AG08395 (cell line): Measurements from ENCODE around the gene KRTAP20-3.

ENCODE experiments used
- DNase-seq: peaks from one replicate; pipeline ENCODE4 v3.0.0; 2012; ENCODE audit warnings: mixed read lengths, low spot score

Gene KRTAP20-3

DNA sequence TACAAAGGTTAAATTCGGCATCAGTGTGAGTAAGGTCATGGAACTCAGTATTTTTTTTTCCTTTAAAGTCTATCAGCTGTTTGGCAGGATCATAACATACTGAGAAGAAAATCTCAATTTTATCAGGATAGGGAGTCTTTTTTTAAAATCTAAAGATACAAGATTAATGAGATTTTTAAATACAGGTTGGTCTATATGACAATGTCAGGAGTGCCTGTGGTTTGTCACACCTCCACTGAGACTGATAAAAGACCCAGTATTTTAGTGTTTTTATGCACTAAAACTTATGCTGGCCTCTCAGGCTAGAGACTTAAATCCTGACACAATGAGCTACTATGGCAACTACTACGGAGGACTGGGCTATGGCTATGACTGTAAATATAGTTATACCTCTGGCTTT, at the start of gene KRTAP20-3:
TSS of gene KRTAP20-3 (plus strand) at position 301 of the 400 bp plus-strand sequence.
- DNase-seq = no peak

DNA sequence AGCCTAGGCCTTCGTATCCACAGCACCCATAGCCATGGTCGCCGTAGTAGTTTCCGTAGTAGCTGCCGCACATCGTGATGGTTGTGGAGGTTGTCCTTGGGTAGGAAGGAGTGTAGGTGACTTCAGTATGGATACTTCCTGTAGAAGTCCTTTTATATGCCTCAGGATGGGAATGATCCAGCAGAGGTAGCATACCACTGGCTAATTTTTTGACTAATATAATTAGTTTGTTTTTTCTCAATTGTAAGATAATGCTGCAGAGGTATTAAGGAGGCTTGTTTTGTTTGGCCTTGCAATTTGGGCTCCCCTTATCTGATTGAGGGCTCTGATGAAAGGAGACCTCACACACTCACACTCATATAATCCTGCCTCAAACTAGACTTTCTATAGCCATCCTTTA, 43.9 kb upstream of the KRTAP20-3 start, which contains the start of gene KRTAP6-2:
TSS of gene KRTAP6-2 (minus strand) at position 101 of the 400 bp plus-strand sequence. CDS start at position 73, 28 bp downstream.
- no peak for DNase-seq

DNA sequence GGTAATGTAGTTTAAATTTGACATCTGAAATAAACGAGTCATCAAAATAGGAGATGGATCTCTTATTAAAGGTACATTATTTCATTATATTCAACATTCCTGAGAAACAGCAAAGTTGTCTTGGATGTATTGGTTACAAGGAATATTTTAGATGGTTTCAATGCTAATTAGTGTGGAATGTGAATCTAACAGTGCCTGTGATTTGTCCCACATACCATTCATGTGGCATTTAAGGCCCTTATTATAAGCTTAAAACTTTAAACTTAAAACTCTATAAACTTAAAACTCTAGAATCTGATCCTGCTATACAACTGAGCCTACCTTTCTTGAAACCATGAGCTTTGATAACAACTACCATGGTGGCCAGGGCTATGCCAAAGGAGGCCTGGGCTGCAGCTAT, 41.9 kb upstream of the KRTAP20-3 start, which contains the start of gene KRTAP22-1:
TSS of gene KRTAP22-1 (plus strand) at position 301 of the 400 bp plus-strand sequence.
- no peak for DNase-seq

DNA sequence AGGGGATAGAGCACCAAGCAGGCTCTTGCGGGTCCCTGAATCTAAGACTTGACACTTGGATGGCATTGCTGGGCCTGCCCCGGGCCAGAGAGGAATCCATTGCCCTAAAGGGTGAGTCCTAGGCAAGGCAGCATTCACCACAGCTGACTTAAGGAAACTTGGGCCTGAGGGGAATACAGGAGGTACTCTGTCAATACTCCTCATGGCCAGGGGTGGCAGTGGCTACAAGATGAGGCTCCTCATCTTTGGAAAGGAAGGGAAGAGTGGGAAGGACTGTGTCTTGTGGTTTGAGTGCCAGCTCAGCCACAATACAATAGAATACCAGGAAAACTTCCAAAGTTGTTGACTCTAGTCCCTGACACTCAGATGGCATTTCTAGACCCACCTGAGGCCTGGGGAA, 36.7 kb upstream of the KRTAP20-3 start:
- no peak for DNase-seq

DNA sequence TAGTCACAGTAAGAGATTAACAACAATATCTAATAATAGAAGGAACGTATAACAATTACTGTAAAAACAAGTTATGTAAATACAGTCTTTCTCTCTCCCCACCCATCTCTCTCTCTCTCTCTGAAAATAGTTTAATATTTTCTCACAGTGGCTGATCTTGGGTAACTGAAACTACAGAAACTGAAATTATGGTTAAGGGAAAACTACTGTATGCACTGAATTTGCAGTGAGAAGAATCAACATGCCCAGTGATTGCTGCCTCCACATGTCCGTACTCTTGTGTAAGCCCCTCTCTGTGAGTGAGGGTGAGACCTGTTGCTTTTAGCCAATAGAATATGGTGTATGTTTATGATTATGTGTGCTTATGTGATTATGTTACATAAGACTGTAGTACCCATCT, 30.5 kb upstream of the KRTAP20-3 start:
- DNase-seq = no peak

DNA sequence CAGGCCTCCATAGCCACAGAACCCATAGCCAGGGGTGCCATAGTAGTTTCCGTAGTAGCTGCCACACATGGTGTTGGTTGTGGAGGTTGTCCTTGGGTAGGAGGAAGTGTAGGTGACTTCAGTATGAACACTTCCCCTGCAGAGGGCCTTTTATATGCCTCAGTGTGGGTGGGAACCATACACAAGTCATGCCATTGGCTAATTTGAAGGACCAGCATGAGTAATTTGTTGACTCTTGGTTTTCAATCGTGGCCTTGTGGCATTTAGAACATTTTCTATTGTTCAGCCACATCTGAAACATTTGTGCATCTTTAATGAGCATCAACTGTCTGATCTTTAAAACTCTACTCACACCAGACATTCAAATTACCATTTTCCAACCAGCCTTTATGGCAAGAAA, 28.8 kb upstream of the KRTAP20-3 start, which contains the start of gene KRTAP6-1:
TSS of gene KRTAP6-1 (minus strand) at position 95 of the 400 bp plus-strand sequence. CDS start at position 69, 26 bp downstream.
- no peak for DNase-seq

DNA sequence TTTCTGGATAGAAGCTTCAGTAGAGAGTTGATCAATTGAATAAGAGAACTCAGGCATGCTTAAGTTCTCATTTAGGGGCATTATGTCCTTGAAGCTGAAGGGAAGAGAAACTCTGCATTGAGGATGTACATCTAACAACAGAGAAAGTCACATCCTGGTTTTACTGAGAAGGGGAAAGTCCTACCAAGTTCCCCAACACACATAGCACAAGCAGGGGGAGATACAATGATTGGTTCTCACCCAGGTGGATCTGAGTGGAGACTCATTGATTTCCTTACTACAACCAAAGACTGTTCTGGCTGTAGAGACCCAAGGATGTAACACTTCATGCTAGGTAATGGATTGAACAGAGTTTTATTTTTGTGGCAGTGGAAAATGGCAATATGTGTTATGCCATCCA, 27.5 kb upstream of the KRTAP20-3 start:
- DNase-seq = no peak

DNA sequence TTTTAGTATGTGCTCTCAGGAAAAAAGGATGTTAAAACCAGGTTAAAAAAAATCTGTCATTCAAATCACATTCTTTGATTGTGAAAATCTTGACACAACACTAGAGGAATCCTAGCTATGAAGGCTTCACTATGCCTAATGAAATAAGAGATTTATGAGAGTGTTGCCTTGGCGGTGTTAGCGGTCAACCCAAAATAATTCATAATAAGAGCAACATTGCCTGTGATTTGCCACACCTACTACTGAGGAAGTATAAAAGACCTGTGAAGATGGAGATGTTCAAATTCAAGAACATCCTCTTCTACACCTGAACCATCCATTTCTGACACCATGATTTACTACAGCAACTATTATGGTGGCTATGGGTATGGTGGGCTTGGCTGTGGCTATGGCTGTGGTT, 26.5 kb upstream of the KRTAP20-3 start, which contains the start of gene KRTAP20-1:
TSS of gene KRTAP20-1 (plus strand) at position 301 of the 400 bp plus-strand sequence. CDS start at position 331, 30 bp downstream.
- DNase-seq = no peak

DNA sequence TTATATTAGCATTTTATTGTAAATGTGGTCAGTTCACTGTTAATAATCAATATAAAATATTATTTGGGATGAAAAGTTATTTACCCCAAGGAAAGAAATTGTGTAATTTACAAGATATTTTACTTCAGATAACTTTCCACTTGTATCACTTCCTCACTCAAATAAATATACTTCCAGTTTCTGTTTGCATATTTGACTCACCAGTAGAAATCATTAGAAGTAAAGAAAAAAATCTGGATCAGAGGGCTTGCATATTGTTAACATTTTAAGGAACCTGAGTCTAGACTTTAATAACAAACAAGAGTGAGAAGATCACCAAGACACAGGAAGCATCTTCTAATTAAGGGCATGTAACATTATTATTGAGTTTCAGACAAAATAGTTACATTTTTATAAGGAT, 22.6 kb upstream of the KRTAP20-3 start:
- no peak for DNase-seq

DNA sequence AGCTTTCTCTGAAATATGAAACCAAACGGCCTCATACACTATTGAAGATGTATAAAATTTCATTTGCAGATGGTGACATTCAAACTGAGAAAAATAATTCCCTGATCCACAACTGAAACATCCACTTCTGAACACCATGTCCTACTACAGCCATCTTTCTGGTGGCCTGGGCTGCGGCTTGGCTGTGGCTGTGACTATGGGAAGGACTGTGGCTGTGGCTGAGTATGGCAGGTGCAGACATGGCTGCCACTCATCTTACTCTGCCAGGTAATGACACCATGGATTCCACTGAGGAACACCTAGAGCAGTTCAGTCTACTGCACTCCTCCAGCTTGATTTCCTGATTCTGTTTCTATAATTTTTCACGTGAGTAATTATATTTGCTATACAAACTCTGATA, 22.1 kb upstream of the KRTAP20-3 start, which contains the start of gene KRTAP20-4:
TSS of gene KRTAP20-4 (plus strand) at position 106 of the 400 bp plus-strand sequence.
- no peak for DNase-seq

DNA sequence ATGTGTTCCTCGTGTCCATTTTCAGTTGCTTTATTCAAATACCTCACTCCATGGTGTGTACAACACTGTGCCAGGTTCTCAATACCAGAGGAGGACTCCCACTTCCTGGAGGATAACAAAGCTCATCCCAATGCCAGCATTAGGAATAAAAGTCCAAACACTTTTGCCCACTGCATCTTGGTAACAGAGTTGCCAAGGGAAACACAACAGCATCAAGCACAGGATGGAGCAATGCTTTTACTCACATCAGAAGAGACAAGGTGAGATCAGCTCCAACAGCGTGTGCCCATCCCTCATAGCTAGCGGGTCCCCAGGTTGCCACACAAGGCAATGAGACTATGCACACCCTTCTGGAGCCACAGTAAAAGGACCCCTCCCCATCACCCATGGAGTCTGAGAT, 19.3 kb upstream of the KRTAP20-3 start:
- DNase-seq = no peak

DNA sequence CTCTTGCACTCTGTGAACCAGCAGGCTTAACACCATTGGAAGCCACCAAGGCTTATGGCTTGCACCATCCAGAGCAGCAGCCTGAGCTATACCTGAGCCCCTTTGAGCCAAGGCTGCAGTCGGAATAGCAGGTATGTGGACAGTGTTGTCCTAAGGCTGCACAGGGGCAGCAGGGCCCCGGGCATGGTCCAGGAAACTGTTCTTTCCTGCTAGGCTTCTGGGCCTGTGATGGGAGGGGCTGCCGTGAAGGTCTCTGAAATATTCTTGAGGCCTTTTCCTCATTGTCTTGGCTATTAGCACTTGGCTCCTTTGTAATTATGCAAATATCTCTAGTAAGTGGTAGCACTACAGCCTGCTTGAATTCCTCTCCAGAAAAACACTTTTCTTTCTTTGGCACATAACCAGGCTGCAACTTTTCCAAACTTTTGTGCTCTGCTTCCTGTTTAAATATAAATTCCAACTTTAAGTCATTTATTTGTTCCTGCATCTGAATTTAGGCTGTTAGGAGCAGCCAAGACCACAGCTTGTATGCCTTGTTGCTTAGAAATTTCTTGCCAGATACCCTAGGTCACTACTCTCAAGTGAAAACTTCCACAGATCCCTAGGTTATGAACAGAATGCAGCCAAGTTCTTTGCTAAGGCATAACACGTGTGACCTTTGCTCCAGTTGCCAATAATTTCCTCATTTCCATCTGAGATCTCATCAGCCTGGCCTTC, 17.1 kb upstream of the KRTAP20-3 start:
- no peak for DNase-seq

DNA sequence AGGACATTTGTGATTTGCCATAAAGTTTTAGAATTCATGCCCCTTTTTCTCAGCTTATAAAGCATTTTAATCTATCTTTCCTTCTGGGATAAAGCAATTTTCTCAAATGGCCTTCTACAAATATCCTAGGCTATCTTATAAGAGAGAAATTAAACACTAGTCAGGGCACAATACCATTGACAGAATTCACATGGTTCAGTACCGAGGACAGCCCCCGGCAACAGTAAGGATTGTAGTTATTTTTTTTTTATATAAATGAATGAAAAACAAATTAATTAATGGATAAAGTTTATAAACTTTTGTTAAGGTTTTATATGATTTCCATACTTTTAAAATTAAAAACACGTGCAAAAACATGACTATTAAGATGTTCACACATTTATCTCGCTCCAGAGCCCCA, 14.6 kb upstream of the KRTAP20-3 start:
- no peak for DNase-seq

DNA sequence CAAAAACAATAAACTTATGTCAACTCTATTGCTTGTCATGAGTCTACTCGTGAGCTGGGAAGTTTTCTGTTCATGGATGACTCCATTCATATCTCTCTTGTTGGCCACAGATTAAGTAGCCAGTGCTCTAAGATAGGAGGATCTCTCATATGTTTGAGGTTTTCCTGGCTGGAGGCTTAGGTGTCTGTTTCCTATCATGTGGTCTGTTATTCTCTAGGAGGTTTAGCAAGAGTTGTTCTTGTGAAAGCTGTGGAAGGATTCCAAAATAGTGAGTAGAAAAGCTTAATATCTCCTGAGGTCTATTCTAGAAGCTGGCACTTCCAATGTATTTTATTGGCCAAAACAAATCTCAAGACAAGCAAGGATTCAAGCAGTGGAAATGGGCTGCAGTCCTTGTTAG, 13.5 kb upstream of the KRTAP20-3 start:
- no peak for DNase-seq

DNA sequence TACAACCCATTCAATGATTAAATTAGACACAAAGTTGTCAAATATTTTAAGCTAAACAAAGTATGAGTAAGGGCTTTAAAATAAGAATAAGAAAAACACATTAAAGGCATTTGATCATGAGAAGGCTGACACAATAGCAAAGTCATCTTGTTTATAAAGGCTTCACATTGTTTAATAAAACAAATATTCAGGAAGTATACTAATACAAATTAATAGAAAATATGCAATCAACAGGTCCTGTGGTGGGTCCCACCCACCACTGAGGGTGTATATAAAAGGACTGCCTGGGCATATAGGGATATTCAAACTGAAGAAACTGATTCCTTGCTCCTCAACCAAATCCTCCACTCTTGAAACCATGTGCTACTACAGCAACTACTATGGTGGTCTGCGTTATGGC, 7.8 kb upstream of the KRTAP20-3 start, which contains the start of gene KRTAP20-2:
TSS of gene KRTAP20-2 (plus strand) at position 301 of the 400 bp plus-strand sequence. CDS start at position 359, 58 bp downstream.
- DNase-seq = no peak

DNA sequence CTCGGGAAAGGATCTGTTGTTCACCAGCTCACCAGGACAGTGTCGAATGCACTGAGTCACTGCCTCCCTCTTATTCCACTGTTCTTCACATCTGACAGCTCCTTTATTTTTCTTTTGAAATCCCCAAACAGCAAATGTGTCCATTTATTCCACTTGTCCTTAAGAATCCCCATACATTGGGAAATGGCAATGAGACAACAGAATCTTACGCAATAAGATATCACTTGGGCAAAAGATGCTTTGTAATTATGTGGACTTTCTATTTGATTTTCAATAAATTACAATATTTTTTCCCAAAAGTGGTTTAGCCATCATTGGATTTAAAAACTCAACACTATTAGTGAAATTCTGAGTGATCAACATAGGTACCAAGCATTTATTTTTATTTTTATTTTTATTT, 4.0 kb upstream of the KRTAP20-3 start:
- DNase-seq = no peak

DNA sequence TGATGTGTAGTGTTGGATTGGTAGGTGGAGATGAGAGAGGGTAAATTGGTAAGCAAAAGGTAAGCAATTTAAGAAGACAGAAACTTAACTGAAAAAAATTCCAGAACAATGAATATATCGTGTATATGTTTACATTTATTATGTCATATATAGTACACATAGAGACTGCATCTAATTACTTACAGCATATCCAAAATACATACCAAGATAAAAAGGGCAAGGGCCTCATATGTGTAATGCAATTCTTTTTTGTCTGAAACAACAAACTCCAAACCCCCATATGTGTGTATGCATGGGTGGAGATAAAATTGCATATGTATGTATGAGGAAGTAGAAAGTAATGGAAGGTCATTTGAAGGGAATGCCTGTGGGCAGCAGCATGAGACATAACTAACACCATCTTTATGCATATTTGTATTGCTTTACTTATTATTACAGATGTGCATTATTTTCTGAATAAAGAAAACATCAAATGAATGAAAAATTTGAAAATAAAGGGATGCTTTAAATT, 4.3 kb downstream of the KRTAP20-3 start:
- DNase-seq = no peak

DNA sequence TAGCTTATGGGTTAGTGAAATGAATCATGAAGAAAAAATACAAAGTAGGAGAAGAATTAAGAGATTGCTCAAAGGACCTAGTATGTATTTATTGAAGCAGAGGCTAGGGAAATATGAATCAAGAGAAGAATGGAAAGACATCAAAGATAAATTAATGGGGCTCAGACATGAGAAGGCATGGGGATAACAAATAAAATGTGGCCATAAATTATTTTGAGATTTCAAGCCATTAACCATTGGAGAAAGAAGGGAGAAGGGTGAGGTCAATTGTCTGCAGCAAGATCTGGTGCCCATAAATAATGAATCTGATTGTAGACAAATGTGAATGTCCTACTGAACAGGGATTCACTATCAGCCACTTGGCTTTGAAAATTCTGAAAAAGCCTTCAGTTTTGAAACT, 10.2 kb downstream of the KRTAP20-3 start:
- DNase-seq = no peak

DNA sequence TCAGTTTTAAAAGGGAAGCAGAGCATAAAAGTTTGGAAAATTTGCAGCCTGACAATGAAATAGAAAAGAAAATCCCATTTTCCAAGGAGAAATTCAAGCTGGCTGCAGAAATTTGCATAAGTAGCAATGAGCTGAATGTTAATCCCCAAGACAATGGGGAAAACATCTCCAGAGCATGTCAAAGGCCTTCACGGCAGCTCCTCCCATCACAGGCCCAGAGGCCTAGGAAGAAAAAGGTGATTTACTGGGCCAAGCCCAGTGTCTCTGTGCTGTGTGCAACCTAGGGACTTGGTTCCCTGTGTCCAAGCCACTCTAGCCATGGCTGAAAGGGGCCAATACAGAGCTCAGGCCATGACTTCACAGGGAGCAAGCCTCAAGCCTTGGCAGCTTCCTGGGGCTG, 26.1 kb downstream of the KRTAP20-3 start:
- no peak for DNase-seq

DNA sequence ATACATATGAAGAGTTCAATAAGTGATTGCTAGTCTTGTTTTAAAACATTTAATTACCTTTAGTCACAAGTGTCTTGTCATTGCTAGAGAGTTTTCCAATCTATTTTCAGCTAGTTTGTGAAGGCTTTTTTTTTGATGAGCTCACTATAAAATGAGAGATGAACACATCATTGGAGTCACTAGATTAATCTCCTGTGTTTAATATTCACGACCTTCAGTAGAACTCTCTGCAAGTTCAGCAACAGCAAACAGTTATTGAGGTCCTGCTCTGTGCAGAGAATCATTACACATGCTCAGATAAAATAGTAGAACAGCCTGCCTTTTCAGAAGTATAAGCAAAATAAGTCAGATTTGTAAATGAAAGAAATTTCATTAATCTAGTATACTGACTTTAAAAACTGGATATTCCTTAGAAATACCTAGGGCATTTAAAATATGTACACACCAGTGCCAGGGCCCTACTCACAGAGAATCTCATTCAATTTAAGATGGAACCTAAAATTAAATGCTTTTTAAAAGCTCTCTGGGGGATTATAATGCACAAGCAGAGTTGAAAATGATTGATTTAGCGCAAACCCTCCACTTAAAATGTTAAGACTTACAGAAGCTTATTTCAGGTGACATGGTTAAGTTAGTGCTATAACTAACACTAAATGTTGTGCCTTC, 30.5 kb downstream of the KRTAP20-3 start:
- no peak for DNase-seq

DNA sequence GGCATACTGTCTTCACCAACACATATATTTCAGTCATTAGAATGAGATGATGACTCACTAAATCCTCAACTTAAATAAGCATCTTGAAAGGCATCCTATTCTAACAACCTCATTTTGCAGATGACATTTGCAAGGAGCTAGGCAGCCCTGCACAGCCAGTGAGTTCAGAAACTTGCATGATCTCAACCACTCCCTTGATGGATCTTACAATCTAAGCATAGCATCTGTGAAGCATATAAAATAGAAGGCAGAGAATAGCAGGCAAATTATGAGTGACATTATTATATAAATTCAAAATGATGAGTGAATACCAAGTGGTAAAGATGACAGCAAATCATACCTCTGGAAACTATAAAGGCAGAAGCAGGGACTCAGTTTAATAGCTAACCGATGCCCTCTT, 31.6 kb downstream of the KRTAP20-3 start:
- DNase-seq = no peak

DNA sequence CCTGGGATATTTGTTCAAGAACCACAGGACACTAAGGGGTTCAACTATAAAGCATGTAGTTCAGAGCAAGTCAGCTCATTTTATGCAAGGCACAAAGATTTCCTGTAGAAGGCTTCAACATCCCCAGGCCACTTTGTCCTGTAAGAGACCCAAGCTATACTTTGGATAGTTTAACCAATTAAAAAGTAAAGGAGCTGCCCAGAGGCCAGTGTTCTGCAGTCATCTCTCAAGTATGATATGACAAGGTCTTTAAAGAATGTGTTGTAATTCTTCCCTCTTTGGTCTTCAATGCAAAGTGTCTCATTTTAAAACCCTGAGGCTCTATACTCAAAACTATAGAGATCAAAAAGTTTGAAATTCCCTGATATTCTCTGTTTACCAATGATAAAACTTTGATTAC, 34.1 kb downstream of the KRTAP20-3 start:
- no peak for DNase-seq

DNA sequence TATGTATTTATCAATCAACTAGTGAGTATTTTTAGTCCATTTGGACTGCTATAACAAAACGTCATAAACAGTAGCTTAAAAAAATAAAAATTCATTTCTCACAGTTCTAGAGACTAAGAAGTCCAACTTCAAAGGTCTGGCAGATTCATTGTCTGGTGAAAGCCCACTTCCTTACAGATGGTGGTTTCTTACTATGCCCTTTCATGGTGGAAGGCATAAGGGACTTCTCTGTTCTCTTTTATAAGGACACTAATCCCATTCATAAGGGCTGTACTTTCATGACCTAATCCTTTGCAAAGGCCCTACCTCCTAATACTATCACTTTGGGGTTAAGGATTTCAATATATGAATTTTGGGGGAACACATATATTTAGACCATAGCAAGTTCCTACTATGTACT, 37.9 kb downstream of the KRTAP20-3 start:
- no peak for DNase-seq
